Measurements from ENCODE around the gene WEE1. TPM values are rescaled to one million over a fixed set of nuclear protein-coding genes. Genes with fewer than 3 reads are reported as not detected.

The WEE1 gene
- total and polyA plus RNA-seq, 10 of the 15 experiments (the other 5 are each of a cell fraction or from before 2014, with no cell fraction given), result 13.8 to 69.5 (median 45.4) TPM

GRCh38 chr11:9600644-9601036, 27.2 kb downstream of the WEE1 start:
- Histone ChIP-seq H2AFZ (ENCODE audit: control insufficient read depth, low read depth, low read length) (no peak overlapping the region), H3K27ac (ENCODE audit: control insufficient read depth, insufficient read depth) (peak overlapping the region; percentile 87), H3K9me3 (replicated peaks; ENCODE audit: control insufficient read depth, insufficient read depth, low read length) (no peaks in the 10 kb centered on the region), H3K27me3 (replicated peaks in 1 of 2; ENCODE audit: control insufficient read depth in 2 of 2, insufficient read depth in 2 of 2, low read length in 1 of 2) (no peaks in the 10 kb centered on the region), H3K4me1 (ENCODE audit: control insufficient read depth, insufficient read depth, low read length) (peaks cover 46% of the 10 kb centered on the region), H4K20me1 (ENCODE audit: control insufficient read depth, insufficient read depth) (no peaks in the 10 kb centered on the region), H3K79me2 (ENCODE audit: control insufficient read depth, insufficient read depth, low read length) (no peaks in the 10 kb centered on the region), H3K36me3 (ENCODE audit: control insufficient read depth in 2 of 2, insufficient read depth in 2 of 2, low read length in 1 of 2) (no peaks in the 10 kb centered on the region), H3K4me3 (peak overlapping the region; percentile 64; the same call in 1 of the 2 replicates), H3K4me2 (ENCODE audit: control insufficient read depth, insufficient read depth) (peak overlapping the region; percentile 70), H3K9ac (ENCODE audit: control insufficient read depth, insufficient read depth, low read length) (peak overlapping the region; percentile 58; the same call in 1 of the 2 replicates)
- SMC1A ChIA-PET (ENCODE audit: uncharacterized antibody, unreplicated experiment), result interaction anchor here (0.6 to 5.7 kb wide), 33 partner anchors 10 to 339 kb away, joined by 3 to 64 read pairs (median 5); partner anchors contain the start of genes WEE1 and ZNF143
- RAD21 ChIA-PET (ENCODE audit: unreplicated experiment), result interaction anchor here (0.9 to 5.4 kb wide), 25 partner anchors 9 to 340 kb away, joined by 3 to 46 read pairs (median 4); partner anchors contain the start of genes SWAP70, WEE1 and ZNF143
- TF ChIP-seq NFIC (IDR thresholded peaks at IDR 0.05; ENCODE audit: low read depth, low read length) (peak; percentile 22; the same call in 1 of the 2 replicates), SREBF2 (IDR thresholded peaks at IDR 0.05; ENCODE audit: low read length) (no peak), CREM (IDR thresholded peaks at IDR 0.05; ENCODE audit: low read depth) (peak; percentile 16; the same call in 1 of the 2 replicates), BRCA1 (IDR thresholded peaks at IDR 0.05; ENCODE audit: low read depth, low read length) (no peak), BCL11A (IDR thresholded peaks at IDR 0.05; ENCODE audit: low read depth, low read length) (peak; percentile 55; the same call in 1 of the 2 replicates), YY1 (IDR thresholded peaks at IDR 0.05; ENCODE audit: low read depth, low read length) (no peak), SMARCA5 (IDR thresholded peaks at IDR 0.05) (no peak), EED (IDR thresholded peaks at IDR 0.05; ENCODE audit: low read depth) (peak; percentile 34; the same call in 1 of the 2 replicates), MXI1 (IDR thresholded peaks at IDR 0.05; ENCODE audit: low read depth, low read length) (no peak), IRF4 (IDR thresholded peaks at IDR 0.05; ENCODE audit: low read depth, low read length) (0 out of 2 replicates have a peak, but pooled peaks have one; percentile 40), SPI1 (IDR thresholded peaks at IDR 0.05; ENCODE audit: borderline replicate concordance, insufficient read depth, low read depth, low read length) (peak; percentile 70), ATF7 (IDR thresholded peaks at IDR 0.05; ENCODE audit: low read depth) (0 out of 2 replicates have a peak, but pooled peaks have one; percentile 10), SIX5 (IDR thresholded peaks at IDR 0.05; ENCODE audit: low read depth, low read length, severe bottlenecking) (no peak)
- ATAC-seq, result peak; percentile 74
- in situ Hi-C loops (cut with MboI) (no loop called here), intact Hi-C loops (cut with micrococcal nuclease; ENCODE audit: unreplicated experiment) (loop anchor here (1.0 kb wide), 1 partner anchor 145 kb away; no protein-coding TSS in a partner anchor)
- POLR2A ChIA-PET, result interaction anchor here (0.7 to 2.4 kb wide), 11 partner anchors 10 to 865 kb away, joined by 4 to 19 read pairs (median 6); partner anchors contain the start of genes WEE1 and ZNF143
- no TSS peak for BruUV-seq (replicated peaks)
- DNase-seq (ENCODE audit: low read depth, low spot score), result peak; percentile 63
- CTCF ChIA-PET, result interaction anchor here (0.7 to 6.4 kb wide), 15 partner anchors 12 to 433 kb away, joined by 3 to 45 read pairs (median 4); partner anchors contain the start of gene WEE1
- WGBS (ENCODE audit: insufficient coverage, insufficient replicate concordance, low lambda C conversion rate, missing lambda C conversion rate), result 5% methylated on average over 4 of the region's 4 CpGs
- FAIRE-seq, result no peak

Data from GM12878 (cell line).